Measurements from ENCODE around the gene PTGS2. TPM values are rescaled to one million over a fixed set of nuclear protein-coding genes. Genes with fewer than 3 reads are reported as not detected.
A peak's percentile ranks its signal among the peaks of the same experiment; 100 is the strongest.

The PTGS2 gene
- total RNA-seq, result 14.0 TPM
- 31.3 TPM for polyA plus RNA-seq

DNA sequence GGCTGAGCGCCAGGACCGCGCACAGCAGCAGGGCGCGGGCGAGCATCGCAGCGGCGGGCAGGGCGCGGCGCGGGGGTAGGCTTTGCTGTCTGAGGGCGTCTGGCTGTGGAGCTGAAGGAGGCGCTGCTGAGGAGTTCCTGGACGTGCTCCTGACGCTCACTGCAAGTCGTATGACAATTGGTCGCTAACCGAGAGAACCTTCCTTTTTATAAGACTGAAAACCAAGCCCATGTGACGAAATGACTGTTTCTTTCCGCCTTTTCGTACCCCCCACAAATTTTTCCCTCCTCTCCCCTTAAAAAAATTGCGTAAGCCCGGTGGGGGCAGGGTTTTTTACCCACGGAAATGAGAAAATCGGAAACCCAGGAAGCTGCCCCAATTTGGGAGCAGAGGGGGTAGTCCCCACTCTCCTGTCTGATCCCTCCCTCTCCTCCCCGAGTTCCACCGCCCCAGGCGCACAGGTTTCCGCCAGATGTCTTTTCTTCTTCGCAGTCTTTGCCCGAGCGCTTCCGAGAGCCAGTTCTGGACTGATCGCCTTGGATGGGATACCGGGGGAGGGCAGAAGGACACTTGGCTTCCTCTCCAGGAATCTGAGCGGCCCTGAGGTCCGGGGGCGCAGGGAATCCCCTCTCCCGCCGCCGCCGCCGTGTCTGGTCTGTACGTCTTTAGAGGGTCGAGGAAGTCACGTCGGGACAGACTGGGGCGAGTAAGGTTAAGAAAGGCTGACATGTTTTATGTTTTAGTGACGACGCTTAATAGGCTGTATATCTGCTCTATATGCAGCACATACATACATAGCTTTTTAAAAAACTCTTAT, at the start of gene PTGS2:
Gene PTGS2, minus strand, starts transcription at position 179 of the 817 bp plus-strand sequence. Its CDS starts 133 bp downstream, at position 46.
- Histone ChIP-seq H3K4me1 (ENCODE audit: insufficient read depth) (no peaks in the 10 kb centered on the region), H3K4me3 (ENCODE audit: low read depth, low read length) (peak within 1 kb of the TSS; percentile 61), H3K36me3 (ENCODE audit: insufficient read depth) (no peaks in the 10 kb centered on the region), H3K27ac (ENCODE audit: low read depth) (peak within 1 kb of the TSS; percentile 83)
- under 1% methylated on average over 52 of the region's 52 CpGs for WGBS
- DNase-seq (ENCODE audit: extremely low spot score), result peak; percentile 64

DNA sequence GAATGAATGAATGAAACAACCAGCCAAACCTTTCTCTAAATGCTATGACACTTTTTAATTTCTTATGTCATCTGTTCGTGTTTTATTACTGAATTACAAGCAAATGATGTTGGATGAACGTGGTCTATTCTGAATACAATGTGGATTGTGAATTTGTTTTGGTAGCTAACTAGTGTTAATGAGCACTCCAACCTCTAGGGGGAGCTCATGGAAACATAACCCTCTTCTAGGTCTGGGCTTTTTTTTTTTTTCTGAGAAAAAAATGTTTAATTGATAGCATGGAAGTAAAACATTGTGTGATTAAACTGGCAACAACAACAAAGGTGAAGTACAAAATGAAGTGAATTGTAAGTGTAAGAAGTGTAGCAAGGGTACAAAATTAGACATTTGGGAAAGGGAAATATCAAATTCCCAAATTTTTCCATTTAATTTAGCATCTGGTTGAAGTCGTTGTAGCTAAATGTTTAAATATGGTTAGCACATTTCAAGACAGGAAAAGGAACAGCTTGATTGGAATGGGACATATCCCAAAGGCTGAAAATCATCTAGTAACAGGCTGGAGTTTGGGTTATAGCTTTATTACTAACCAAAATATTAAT, 42.6 kb upstream of the PTGS2 start:
- H3K36me3 ChIP-seq (ENCODE audit: insufficient read depth), result no peaks in the 10 kb centered on the region
- H3K27ac ChIP-seq (ENCODE audit: low read depth), result no peak overlapping the region
- H3K4me1 ChIP-seq (ENCODE audit: insufficient read depth), result no peaks in the 10 kb centered on the region
- no peak for DNase-seq (ENCODE audit: extremely low spot score)
- WGBS, result 62% methylated on average over 3 of the region's 3 CpGs
- no peak overlapping the region for H3K4me3 ChIP-seq (ENCODE audit: low read depth, low read length)

DNA sequence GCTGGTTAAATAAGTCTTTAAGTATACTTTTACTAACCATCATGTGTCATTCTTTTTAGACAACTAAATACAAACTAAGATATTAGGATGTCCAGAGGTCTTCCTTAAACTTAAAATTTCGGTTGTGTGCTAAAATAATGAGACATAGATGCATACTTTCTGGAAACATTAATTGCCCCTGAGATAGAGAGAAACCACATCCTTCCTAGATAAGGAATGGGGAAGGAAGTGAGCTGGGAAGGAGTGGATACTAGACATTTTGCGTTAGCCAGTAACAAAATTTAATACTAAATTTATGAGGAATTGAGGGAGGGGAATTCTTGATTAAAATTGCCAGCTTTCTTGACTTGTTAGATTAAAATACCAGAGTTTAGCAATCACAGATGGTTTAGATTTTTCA, 37.1 kb upstream of the PTGS2 start:
- Histone ChIP-seq H3K36me3 (ENCODE audit: insufficient read depth) (no peaks in the 10 kb centered on the region), H3K4me3 (ENCODE audit: low read depth, low read length) (no peak overlapping the region), H3K4me1 (ENCODE audit: insufficient read depth) (peaks cover 1% of the 10 kb centered on the region), H3K27ac (ENCODE audit: low read depth) (no peak overlapping the region)
- DNase-seq (ENCODE audit: extremely low spot score), result no peak
- 52% methylated on average over 2 of the region's 2 CpGs for WGBS

DNA sequence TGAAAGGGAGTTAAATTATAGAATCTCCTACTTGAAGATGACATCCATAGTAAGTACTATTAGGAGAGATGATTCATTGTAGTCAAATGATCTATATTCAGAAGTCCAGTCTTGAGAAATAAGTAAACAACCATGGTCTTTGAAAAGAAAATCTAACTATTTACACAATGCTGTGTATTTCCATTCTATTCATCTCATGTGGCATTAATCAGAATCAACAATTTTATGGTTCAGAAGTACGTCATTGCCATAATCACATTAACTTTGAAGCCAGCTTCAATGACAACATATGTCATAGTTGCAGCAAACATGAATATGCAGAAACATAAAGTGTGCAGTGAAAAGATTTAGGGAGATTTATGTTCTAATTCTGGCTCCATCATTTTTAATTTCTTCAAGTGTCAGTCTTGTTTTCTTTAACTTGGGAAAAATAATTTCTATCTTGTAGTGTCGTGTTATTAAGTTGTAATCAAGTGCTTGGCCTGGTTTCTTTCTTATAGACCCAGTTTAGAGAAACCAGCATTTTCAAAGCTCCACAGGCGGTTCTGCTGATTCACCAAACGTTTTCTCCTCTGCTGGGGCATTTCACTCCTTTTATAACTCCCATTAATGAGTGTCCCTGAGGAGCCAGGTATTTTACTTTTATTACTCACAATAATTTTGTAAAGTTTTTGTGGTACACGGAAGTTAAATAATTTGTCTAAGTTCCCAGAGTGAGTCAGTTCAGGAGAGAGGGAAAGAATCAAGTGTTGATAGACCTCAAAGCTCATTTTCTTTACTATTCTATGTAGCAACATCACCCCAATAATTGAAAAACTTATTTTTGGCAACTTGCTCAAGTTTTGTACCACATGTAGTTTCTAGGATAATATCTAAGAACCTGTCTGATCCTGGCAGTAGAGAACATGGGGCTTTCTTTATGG, 35.9 kb upstream of the PTGS2 start:
- 69% methylated on average over 5 of the region's 5 CpGs for WGBS
- DNase-seq (ENCODE audit: extremely low spot score), result no peak
- Histone ChIP-seq H3K36me3 (ENCODE audit: insufficient read depth) (no peaks in the 10 kb centered on the region), H3K27ac (ENCODE audit: low read depth) (no peak overlapping the region), H3K4me1 (ENCODE audit: insufficient read depth) (peaks cover 1% of the 10 kb centered on the region), H3K4me3 (ENCODE audit: low read depth, low read length) (no peak overlapping the region)

DNA sequence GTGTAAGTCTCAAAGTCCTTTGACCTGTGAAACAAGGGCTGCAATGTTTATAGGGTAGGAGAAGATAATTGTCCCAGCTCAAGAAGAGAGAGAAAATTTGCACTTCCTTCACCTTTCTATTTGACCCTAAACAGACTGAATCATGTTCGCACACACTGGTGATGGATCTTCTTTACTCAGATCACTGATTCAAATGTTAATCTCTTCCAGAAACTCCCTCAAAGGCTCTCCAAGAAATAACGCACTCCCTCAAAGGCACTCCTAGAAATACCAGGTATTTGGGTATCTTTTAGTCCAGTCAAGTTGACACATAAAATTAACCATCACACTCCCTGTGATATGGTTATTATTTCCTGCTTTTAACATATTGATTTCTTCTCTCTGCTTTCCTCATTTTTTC, 30.5 kb upstream of the PTGS2 start:
- 82% methylated on average over 2 of the region's 2 CpGs for WGBS
- no peaks in the 10 kb centered on the region for H3K4me1 ChIP-seq (ENCODE audit: insufficient read depth)
- no peak overlapping the region for H3K4me3 ChIP-seq (ENCODE audit: low read depth, low read length)
- H3K36me3 ChIP-seq (ENCODE audit: insufficient read depth), result no peaks in the 10 kb centered on the region
- H3K27ac ChIP-seq (ENCODE audit: low read depth), result no peak overlapping the region
- DNase-seq (ENCODE audit: extremely low spot score), result no peak

DNA sequence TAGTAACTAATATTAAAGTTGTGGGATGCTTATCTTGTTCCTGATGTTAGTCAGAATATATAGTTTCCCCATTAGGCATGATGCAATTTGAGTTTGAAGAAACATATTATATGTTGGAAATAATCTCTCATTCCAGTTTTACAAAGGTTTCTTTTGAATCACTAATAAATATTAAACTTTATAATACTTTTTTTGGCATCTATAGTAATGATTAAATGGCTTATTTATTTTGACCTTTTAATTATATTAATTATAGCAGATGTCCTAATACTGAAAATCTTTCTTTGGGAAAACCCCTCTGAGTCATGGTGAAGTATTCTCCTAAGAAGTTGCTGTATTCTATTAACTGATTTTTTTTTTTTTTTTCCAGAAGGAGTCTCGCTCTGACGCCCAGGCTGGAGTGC, 28.5 kb upstream of the PTGS2 start:
- WGBS, result 75% methylated on average over 2 of the region's 2 CpGs
- Histone ChIP-seq H3K4me3 (ENCODE audit: low read depth, low read length) (no peak overlapping the region), H3K4me1 (ENCODE audit: insufficient read depth) (no peaks in the 10 kb centered on the region), H3K36me3 (ENCODE audit: insufficient read depth) (no peaks in the 10 kb centered on the region), H3K27ac (ENCODE audit: low read depth) (no peak overlapping the region)
- no peak for DNase-seq (ENCODE audit: extremely low spot score)

DNA sequence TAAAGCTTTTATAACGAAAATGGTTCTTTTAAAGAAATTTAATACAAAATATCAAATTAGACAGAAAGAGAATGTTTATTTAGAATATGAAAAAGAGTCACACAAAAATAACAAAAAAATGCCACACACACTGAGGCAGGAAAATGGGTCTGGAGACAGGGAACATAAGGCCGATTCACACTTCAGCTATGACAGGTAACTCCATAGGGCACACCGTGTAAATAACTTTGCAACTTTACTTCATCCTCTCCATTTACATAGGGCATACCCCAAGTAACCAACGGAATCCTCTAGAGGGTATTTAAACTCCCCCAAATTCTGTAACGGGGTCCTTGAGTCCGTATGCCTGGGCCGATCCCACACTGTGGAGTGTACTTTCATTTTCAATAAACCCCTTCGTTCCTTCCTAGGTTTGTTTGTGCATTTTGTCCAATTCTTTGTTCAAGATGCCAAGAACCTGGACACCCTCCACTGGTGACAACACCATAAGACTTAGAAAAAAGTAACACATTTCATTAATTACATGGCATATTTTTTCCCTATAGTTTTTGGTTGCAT, 23.1 kb upstream of the PTGS2 start:
- Histone ChIP-seq H3K4me1 (ENCODE audit: insufficient read depth) (no peaks in the 10 kb centered on the region), H3K36me3 (ENCODE audit: insufficient read depth) (no peaks in the 10 kb centered on the region), H3K27ac (ENCODE audit: low read depth) (no peak overlapping the region), H3K4me3 (ENCODE audit: low read depth, low read length) (no peak overlapping the region)
- WGBS, result 92% methylated on average over 8 of the region's 8 CpGs
- no peak for DNase-seq (ENCODE audit: extremely low spot score)

DNA sequence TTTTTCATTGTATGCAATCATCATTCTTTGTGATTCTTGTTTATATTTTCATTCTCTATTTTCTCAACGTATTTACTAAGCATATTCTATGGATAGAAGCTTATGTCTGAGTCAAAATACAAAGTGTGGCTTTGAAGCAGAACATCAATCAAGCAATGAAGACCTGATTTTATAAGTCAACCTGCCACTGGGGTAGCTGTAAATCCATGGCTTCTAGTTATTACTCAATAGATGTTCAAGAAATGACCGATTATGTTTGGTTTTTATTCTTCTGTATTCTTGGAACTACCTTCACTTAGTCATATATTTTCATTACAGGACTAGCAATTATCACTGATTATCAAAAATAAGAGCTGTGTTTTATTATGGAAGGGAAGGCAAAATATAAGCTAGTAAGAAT, 20.5 kb upstream of the PTGS2 start:
- H3K36me3 ChIP-seq (ENCODE audit: insufficient read depth), result no peaks in the 10 kb centered on the region
- no peaks in the 10 kb centered on the region for H3K4me1 ChIP-seq (ENCODE audit: insufficient read depth)
- no peak for DNase-seq (ENCODE audit: extremely low spot score)
- no peak overlapping the region for H3K27ac ChIP-seq (ENCODE audit: low read depth)
- no peak overlapping the region for H3K4me3 ChIP-seq (ENCODE audit: low read depth, low read length)
- 74% methylated on average over 2 of the region's 2 CpGs for WGBS

DNA sequence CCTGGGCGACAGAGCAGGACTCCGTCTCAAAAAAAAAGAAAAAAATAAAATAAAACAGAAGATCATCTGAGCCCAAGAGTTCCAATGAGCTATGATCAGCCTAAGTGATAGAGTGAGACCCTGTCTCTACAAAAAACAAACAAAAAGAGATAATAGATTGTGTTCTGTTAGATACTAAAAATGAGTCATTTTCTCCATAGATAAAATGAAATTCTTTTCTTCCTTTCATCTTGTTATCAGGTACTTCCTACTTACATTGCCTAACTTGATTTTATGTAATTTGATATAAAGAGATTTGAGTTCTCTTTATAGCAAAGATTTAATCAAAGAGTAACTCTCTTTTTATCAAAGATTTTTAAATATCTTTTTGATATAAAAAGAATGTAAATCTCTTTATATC, 19.3 kb upstream of the PTGS2 start:
- Histone ChIP-seq H3K27ac (ENCODE audit: low read depth) (no peak overlapping the region), H3K4me1 (ENCODE audit: insufficient read depth) (no peaks in the 10 kb centered on the region), H3K4me3 (ENCODE audit: low read depth, low read length) (no peak overlapping the region), H3K36me3 (ENCODE audit: insufficient read depth) (no peaks in the 10 kb centered on the region)
- no peak for DNase-seq (ENCODE audit: extremely low spot score)
- 83% methylated on average over 2 of the region's 2 CpGs for WGBS

DNA sequence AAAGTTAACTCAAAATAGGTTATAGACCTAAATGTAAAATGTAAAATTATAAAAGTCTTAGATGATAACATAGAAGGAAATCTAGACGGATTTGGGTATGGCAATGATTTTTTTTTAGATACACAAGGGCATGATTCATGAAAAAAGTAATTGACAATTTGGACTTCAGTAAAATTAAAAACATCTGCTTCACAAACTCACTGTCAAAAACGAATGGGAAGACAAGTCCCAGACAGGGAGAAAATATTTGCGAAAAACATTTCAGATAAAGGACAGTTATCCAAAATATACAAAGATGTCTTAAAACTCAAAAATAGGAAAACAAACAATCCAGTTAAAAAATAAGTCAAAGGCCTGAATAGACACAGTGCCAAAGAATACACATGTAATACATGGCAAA, 9.7 kb upstream of the PTGS2 start:
- DNase-seq (ENCODE audit: extremely low spot score), result no peak
- no peak overlapping the region for H3K4me3 ChIP-seq (ENCODE audit: low read depth, low read length)
- WGBS, result 59% methylated on average over 3 of the region's 3 CpGs
- no peak overlapping the region for H3K27ac ChIP-seq (ENCODE audit: low read depth)
- no peaks in the 10 kb centered on the region for H3K36me3 ChIP-seq (ENCODE audit: insufficient read depth)
- H3K4me1 ChIP-seq (ENCODE audit: insufficient read depth), result no peaks in the 10 kb centered on the region

DNA sequence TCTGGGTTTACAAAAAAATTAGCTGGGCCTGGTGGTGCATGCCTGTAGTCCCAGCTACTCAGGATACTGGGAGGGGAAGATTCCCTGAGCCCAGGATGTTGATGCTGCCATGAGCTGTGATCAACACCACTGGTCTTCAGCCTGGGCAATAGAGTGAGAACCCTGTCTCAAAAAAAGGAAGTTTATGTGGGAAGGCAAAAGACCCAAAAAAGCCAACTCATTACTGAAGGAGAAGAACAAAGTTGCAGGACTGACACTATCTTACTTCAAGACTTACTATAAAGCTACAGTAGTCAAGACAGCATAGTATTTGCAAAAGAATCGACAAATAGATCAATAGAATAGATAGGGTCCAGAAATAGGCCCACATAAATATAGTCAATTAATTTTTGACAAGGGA, 9.2 kb upstream of the PTGS2 start:
- H3K27ac ChIP-seq (ENCODE audit: low read depth), result no peak overlapping the region
- WGBS, result 79% methylated on average over 1 of the region's 1 CpG
- H3K36me3 ChIP-seq (ENCODE audit: insufficient read depth), result no peaks in the 10 kb centered on the region
- H3K4me1 ChIP-seq (ENCODE audit: insufficient read depth), result no peaks in the 10 kb centered on the region
- H3K4me3 ChIP-seq (ENCODE audit: low read depth, low read length), result no peak overlapping the region
- DNase-seq (ENCODE audit: extremely low spot score), result no peak

DNA sequence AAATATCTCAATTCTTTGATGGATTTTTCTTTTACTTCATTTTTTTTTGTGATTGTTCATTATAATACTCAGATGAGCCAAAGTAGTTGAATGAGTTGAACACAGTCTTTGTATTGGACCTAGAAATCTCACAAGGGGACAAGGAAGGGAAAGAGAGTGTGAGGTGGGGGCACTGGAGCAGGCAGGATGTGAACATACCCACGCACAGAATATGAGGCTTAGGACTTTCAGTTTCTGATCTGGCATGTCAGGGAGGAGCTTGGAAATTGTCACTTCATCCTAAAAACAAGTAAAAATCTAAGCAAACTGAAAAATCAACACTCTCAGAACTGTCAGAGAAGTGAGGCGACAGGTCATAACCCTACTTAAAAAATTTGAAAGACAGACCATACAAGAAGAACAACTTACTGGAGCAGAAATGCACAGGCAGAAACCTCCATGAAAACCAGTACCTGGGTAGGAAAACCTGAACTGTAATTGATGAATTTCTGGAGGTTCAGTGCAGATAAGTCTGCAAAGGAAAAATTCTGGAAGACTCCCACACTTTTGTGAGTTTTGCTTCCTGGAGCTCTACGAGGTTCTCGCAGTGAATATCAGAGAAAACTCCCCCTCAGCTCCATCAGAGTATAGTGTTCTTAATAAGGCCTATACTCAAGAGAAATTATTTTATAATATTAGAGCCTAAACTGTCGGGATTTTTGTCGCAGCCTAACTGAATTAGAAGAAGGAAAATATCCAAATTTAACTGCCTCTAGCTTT, 3.6 kb upstream of the PTGS2 start:
- no peak for DNase-seq (ENCODE audit: extremely low spot score)
- WGBS, result 89% methylated on average over 6 of the region's 6 CpGs
- H3K36me3 ChIP-seq (ENCODE audit: insufficient read depth), result no peaks in the 10 kb centered on the region
- no peaks in the 10 kb centered on the region for H3K4me1 ChIP-seq (ENCODE audit: insufficient read depth)
- no peak overlapping the region for H3K27ac ChIP-seq (ENCODE audit: low read depth)
- H3K4me3 ChIP-seq (ENCODE audit: low read depth, low read length), result no peak overlapping the region

DNA sequence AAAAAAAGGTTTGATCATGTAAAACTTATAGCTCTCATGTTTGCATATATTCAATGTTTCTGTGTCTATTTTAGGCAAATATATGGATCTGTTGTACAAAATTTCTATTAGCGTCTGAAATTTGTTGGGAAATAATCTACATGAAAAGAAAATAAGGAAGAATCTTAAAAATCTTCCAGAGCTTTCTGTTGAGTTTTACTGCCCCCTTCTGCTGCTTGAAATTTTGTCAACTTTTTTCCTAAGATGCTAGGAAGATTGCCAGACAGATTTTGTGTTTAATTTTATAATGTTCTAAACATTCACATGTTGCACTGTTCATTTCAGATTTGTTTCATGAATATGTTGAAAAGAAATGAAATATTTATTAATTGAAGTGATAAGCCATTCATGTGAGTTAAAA, 2.5 kb upstream of the PTGS2 start:
- no peak overlapping the region for H3K27ac ChIP-seq (ENCODE audit: low read depth)
- H3K36me3 ChIP-seq (ENCODE audit: insufficient read depth), result no peaks in the 10 kb centered on the region
- no peak for DNase-seq (ENCODE audit: extremely low spot score)
- no peaks in the 10 kb centered on the region for H3K4me1 ChIP-seq (ENCODE audit: insufficient read depth)
- no peak overlapping the region for H3K4me3 ChIP-seq (ENCODE audit: low read depth, low read length)
- 21% methylated on average over 1 of the region's 1 CpG for WGBS
